SK-N-SH treated with all-trans-retinoic acid at 6 μM for 48 hours (cell line): ENCODE data around the gene BRPF3.

Experiments used
- ATAC-seq: fragments of 200-7000 bp; cut with Tn5 transposase; 3 replicates; pipeline ENCODE4 v1.9.1; 2020; ENCODE audit warnings: mild to moderate bottlenecking, moderate library complexity
- ARNTL ChIP-seq: fragments of 450-650 bp; formaldehyde crosslinking; IDR thresholded peaks from 2 replicates; pipeline ENCODE4 v1.5.0; 2020; ENCODE audit warnings: low read depth, mild to moderate bottlenecking, moderate library complexity, borderline replicate concordance
- BACH2 ChIP-seq: fragments of 250-450 bp; sonication (Bioruptor Pico); IDR thresholded peaks from 2 replicates; pipeline ENCODE4 v1.9.0; 2021; ENCODE audit warnings: mild to moderate bottlenecking, borderline replicate concordance
- CSDC2 ChIP-seq: fragments of 250-450 bp; sonication (Bioruptor Pico); IDR thresholded peaks from 2 replicates; pipeline ENCODE4 v1.5.0; 2020; ENCODE audit warnings: mild to moderate bottlenecking, moderate library complexity
- CSRNP3 ChIP-seq: fragments of 250-450 bp; sonication (Bioruptor Pico); IDR thresholded peaks from 2 replicates; pipeline ENCODE4 v1.5.1; 2021; ENCODE audit warnings: mild to moderate bottlenecking, moderate library complexity
- ESRRG ChIP-seq: fragments of 250-450 bp; sonication (Bioruptor Pico); IDR thresholded peaks from 2 replicates; pipeline ENCODE4 v1.6.1; 2021; ENCODE audit warnings: mild to moderate bottlenecking
- ISL1 ChIP-seq: fragments of 250-450 bp; sonication (Bioruptor Pico); IDR thresholded peaks from 2 replicates; pipeline ENCODE4 v2.1.2; 2022; ENCODE audit warnings: mild to moderate bottlenecking, moderate library complexity
- OSR1 ChIP-seq: fragments of 250-450 bp; sonication (Bioruptor Pico); IDR thresholded peaks from 2 replicates; pipeline ENCODE4 v1.8.0; 2022; ENCODE audit warnings: moderate library complexity, mild to moderate bottlenecking, inconsistent platforms
- POU6F1 ChIP-seq: fragments of 250-450 bp; sonication (Bioruptor Pico); IDR thresholded peaks from 2 replicates; pipeline ENCODE4 v1.8.0; 2021; ENCODE audit warnings: low read depth, mild to moderate bottlenecking, moderate library complexity, borderline replicate concordance
- PPARA ChIP-seq: fragments of 250-450 bp; sonication (Bioruptor Pico); IDR thresholded peaks from 2 replicates; pipeline ENCODE4 v1.5.0; 2020; ENCODE audit warnings: mild to moderate bottlenecking, borderline replicate concordance
- RARB ChIP-seq: fragments of 250-450 bp; sonication (Bioruptor Pico); IDR thresholded peaks from 2 replicates; pipeline ENCODE4 v1.8.0; 2021; ENCODE audit warnings: mild to moderate bottlenecking, moderate library complexity
- SNAI2 ChIP-seq: fragments of 250-450 bp; sonication (Bioruptor Pico); IDR thresholded peaks from 2 replicates; pipeline ENCODE4 v1.5.0; 2020; ENCODE audit warnings: mild to moderate bottlenecking, moderate library complexity
- TCF4 ChIP-seq: fragments of 250-450 bp; sonication (Bioruptor Pico); IDR thresholded peaks from 2 replicates; pipeline ENCODE4 v1.8.0; 2021; ENCODE audit warnings: mild to moderate bottlenecking, moderate library complexity, borderline replicate concordance
- TOX ChIP-seq: fragments of 250-450 bp; sonication (Bioruptor Pico); IDR thresholded peaks from 2 replicates; pipeline ENCODE4 v1.8.0; 2021; ENCODE audit warnings: mild to moderate bottlenecking, moderate library complexity, borderline replicate concordance
- ZC3H10 ChIP-seq: fragments of 250-450 bp; sonication (Bioruptor Pico); IDR thresholded peaks from 2 replicates; pipeline ENCODE4 v1.5.1; 2021; ENCODE audit warnings: mild to moderate bottlenecking, moderate library complexity
- ZFP3 ChIP-seq: fragments of 250-450 bp; sonication (Bioruptor Pico); IDR thresholded peaks from 2 replicates; pipeline ENCODE4 v1.5.0; 2020; ENCODE audit warnings: mild to moderate bottlenecking, moderate library complexity
- ZFP30 ChIP-seq: fragments of 450-650 bp; formaldehyde crosslinking; IDR thresholded peaks from 2 replicates; pipeline ENCODE4 v1.5.0; 2022; ENCODE audit warnings: mild to moderate bottlenecking, moderate library complexity
- ZNF565 ChIP-seq: fragments of 450-650 bp; formaldehyde crosslinking; conservative IDR thresholded peaks from 2 replicates; pipeline ENCODE4 v1.5.0; 2020; ENCODE audit warnings: low read depth, mild to moderate bottlenecking, moderate library complexity
- ZNF70 ChIP-seq: fragments of 450-650 bp; formaldehyde crosslinking; IDR thresholded peaks from 2 replicates; pipeline ENCODE4 v1.5.0; 2020; ENCODE audit warnings: mild to moderate bottlenecking, moderate library complexity
- ZNF8 ChIP-seq: fragments of 450-650 bp; formaldehyde crosslinking; IDR thresholded peaks from 2 replicates; pipeline ENCODE4 v1.5.0; 2020; ENCODE audit warnings: mild to moderate bottlenecking, moderate library complexity
- TF ChIP-seq, protein P1 (sequence below): fragments of 250-450 bp; sonication (Bioruptor Pico); IDR thresholded peaks from 2 replicates; pipeline ENCODE4 v1.5.1; 2020; ENCODE audit warnings: low read depth, mild to moderate bottlenecking, moderate library complexity
- TF ChIP-seq, protein P2 (sequence below): fragments of 250-450 bp; sonication (Bioruptor Pico); IDR thresholded peaks from 2 replicates; pipeline ENCODE4 v1.8.0; 2020; ENCODE audit warnings: mild to moderate bottlenecking, moderate library complexity, borderline replicate concordance

BRPF3 gene

GRCh38 chr6:36248980-36249379 lies 52.4 kb downstream of the BRPF3 start (continued):
- TF ChIP-seq, protein P1, sequence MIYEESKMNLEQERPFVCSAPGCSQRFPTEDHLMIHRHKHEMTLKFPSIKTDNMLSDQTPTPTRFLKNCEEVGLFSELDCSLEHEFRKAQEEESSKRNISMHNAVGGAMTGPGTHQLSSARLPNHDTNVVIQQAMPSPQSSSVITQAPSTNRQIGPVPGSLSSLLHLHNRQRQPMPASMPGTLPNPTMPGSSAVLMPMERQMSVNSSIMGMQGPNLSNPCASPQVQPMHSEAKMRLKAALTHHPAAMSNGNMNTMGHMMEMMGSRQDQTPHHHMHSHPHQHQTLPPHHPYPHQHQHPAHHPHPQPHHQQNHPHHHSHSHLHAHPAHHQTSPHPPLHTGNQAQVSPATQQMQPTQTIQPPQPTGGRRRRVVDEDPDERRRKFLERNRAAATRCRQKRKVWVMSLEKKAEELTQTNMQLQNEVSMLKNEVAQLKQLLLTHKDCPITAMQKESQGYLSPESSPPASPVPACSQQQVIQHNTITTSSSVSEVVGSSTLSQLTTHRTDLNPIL (CRISPR knock-in tag): no peak
- TF ChIP-seq ZFP3 (CRISPR knock-in tag) (no peak), ZFP30 (no peak), TOX (no peak), CSRNP3 (CRISPR knock-in tag) (no peak)

GRCh38 chr6:36249536-36249935 lies 53.0 kb downstream of the BRPF3 start:
- ATAC-seq: no peak
- TF ChIP-seq TOX (no peak), BACH2 (CRISPR knock-in tag) (no peak), ARNTL (no peak), ESRRG (CRISPR knock-in tag) (no peak), ZFP3 (CRISPR knock-in tag) (no peak), OSR1 (CRISPR knock-in tag) (no peak), ZNF8 (CRISPR knock-in tag) (no peak)
- TF ChIP-seq, protein P2, sequence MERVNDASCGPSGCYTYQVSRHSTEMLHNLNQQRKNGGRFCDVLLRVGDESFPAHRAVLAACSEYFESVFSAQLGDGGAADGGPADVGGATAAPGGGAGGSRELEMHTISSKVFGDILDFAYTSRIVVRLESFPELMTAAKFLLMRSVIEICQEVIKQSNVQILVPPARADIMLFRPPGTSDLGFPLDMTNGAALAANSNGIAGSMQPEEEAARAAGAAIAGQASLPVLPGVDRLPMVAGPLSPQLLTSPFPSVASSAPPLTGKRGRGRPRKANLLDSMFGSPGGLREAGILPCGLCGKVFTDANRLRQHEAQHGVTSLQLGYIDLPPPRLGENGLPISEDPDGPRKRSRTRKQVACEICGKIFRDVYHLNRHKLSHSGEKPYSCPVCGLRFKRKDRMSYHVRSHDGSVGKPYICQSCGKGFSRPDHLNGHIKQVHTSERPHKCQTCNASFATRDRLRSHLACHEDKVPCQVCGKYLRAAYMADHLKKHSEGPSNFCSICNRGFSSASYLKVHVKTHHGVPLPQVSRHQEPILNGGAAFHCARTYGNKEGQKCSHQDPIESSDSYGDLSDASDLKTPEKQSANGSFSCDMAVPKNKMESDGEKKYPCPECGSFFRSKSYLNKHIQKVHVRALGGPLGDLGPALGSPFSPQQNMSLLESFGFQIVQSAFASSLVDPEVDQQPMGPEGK (CRISPR knock-in tag): no peak

DNA sequence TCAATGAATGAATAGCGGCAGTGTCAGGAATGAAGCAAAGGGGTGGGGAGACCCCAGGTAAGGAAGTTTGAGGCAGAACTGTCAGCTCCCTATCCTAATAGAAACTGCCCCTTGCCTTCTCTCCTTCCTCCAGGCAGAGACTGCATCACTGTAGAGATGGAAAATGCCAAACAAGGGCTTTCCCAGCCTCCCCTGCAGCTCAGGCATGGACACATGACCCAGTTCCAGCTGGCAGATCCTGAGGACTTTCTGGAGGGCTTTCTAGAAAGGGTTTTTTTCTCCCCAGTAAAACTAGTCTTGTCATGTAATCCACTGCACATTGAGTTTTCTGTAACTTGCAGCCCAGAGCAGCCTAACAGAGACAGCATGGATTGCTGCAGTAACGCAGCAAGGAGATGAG lies 55.5 kb downstream of the BRPF3 start:
- no peak for ATAC-seq
- TF ChIP-seq TOX: no peak

DNA sequence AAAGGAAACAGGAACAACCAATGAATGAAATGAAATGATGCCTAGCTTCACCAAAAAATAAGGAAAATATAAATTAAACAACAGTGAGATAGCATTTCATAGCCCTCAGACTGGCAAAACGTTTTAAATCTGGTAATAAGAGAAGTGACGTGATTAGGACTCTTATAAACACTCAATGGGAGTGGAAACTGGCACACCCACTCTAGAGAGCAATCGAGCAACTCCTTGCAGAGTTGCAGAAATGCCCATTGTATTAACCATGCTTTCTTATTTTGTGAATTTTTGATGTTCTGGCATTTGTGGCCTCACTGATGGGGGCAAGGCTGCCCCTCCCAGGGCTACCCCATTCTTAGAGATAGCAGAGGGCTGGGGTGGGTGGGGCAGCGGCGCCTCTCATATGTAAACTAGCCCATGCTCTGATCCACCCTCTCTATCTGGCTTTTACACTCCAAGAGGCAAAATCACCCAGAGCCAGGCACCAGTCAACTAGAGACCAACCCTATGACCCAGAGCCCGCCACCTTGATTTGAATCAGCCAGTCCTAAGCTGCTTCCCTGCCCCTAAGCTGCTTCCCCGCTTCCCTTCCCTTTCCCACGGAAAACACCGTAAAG lies 67.0 kb downstream of the BRPF3 start:
- ATAC-seq: no peak
- no peak for TF ChIP-seq ZC3H10 (CRISPR knock-in tag)
- no peak for TF ChIP-seq POU6F1 (CRISPR knock-in tag)

- TF ChIP-seq CSDC2: no peak
- TF ChIP-seq, protein P2 (CRISPR knock-in tag): no peak
- TF ChIP-seq ZNF565 (CRISPR knock-in tag): no peak
- no peak for TF ChIP-seq TOX
- no peak for TF ChIP-seq POU6F1 (CRISPR knock-in tag)
- no peak for TF ChIP-seq PPARA (CRISPR knock-in tag)
- no peak for TF ChIP-seq ZNF70 (CRISPR knock-in tag)
- no peak for TF ChIP-seq TCF4 (CRISPR knock-in tag)
- TF ChIP-seq, protein P1 (CRISPR knock-in tag): no peak
- no peak for TF ChIP-seq ZC3H10 (CRISPR knock-in tag)
- no peak for TF ChIP-seq OSR1 (CRISPR knock-in tag)
- no peak for TF ChIP-seq ESRRG (CRISPR knock-in tag)
- TF ChIP-seq ARNTL: no peak
- TF ChIP-seq ISL1: no peak
- no peak for TF ChIP-seq SNAI2 (CRISPR knock-in tag)
- TF ChIP-seq ZNF8 (CRISPR knock-in tag): no peak
- TF ChIP-seq RARB (CRISPR knock-in tag): no peak
- no peak for TF ChIP-seq ZFP30
- no peak for ATAC-seq
Observed at GRCh38 chr6:36265744-36266143, 69.2 kb downstream of the BRPF3 start.
